ENCODE data around the gene CALN1. TPM values are rescaled to one million over a fixed set of nuclear protein-coding genes. Genes with fewer than 3 reads are reported as not detected.
A peak's percentile ranks its signal among the peaks of the same experiment; 100 is the strongest.

CALN1 gene
- total RNA-seq, 4 donors from 2014 or later, result under 0.01 to 0.33 (median 0.10) TPM; not detected in 1

- intact Hi-C loops (cut with DNase I), result no loop called here
- TF ChIP-seq CTCF (IDR thresholded peaks at IDR 0.05) (no peak), POLR2A (IDR thresholded peaks at IDR 0.05) (no peak)
- H3K4me1 ChIP-seq, result peaks cover 0 to 19% of the 10 kb centered on the region in 2 donors
- no peaks in the 10 kb centered on the region for H3K9me3 ChIP-seq
- no peak overlapping the region for H3K4me3 ChIP-seq (replicated peaks in 1 of 3)
- no peaks in the 10 kb centered on the region for H3K27me3 ChIP-seq
- H3K27ac ChIP-seq, result no peak overlapping the region
- WGBS, 2 donors, result 93 to 100% methylated on average over 1 of the region's 1 CpG
- H3K36me3 ChIP-seq, result no peaks in the 10 kb centered on the region
- no peak for DNase-seq
Observed at GRCh38 chr7:72283309-72283708, 128.8 kb downstream of the CALN1 start.

- Histone ChIP-seq H3K27ac (no peak overlapping the region), H3K4me3 (replicated peaks in 1 of 3) (no peak overlapping the region), H3K9me3 (no peaks in the 10 kb centered on the region), H3K4me1 (peaks cover 0 to 14% of the 10 kb centered on the region in 2 donors), H3K27me3 (no peaks in the 10 kb centered on the region), H3K36me3 (no peaks in the 10 kb centered on the region)
- no peak for DNase-seq
- TF ChIP-seq CTCF (IDR thresholded peaks at IDR 0.05) (no peak), POLR2A (IDR thresholded peaks at IDR 0.05) (no peak)
- intact Hi-C loops (cut with DNase I), result no loop called here
- WGBS, 2 donors, result 27 to 41% methylated on average over 2 of the region's 2 CpGs
Observed at GRCh38 chr7:72281308-72281707, 130.8 kb downstream of the CALN1 start.

DNA sequence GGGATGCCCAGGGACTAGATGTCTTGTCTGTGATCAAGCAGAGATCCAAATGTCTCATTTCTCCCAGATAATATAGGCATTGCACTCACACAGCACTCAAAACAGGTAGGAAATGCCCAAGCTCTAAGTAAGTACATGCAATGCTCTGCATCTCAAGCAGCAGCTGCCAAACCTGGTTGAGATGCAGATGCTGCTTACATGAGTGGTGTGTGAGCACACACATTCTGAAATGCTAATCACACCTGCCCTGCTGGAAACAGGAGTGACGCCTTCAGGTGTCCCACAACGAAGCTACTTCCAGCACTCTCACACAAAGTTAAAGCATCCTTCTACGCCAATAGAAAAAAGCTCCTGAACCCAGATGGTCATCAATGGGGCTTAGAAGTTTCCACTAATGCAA lies 132.9 kb downstream of the CALN1 start:
- Histone ChIP-seq H3K36me3 (no peaks in the 10 kb centered on the region), H3K9me3 (no peaks in the 10 kb centered on the region), H3K4me1 (peaks cover 0 to 18% of the 10 kb centered on the region in 2 donors), H3K27ac (no peak overlapping the region), H3K27me3 (no peaks in the 10 kb centered on the region), H3K4me3 (replicated peaks in 1 of 3) (no peak overlapping the region)
- intact Hi-C loops (cut with DNase I), result no loop called here
- no peak for TF ChIP-seq CTCF (IDR thresholded peaks at IDR 0.05)
- TF ChIP-seq POLR2A (IDR thresholded peaks at IDR 0.05), result no peak
- 84 to 91% methylated on average over 3 of the region's 3 CpGs for WGBS, 2 donors
- DNase-seq, result no peak

DNA sequence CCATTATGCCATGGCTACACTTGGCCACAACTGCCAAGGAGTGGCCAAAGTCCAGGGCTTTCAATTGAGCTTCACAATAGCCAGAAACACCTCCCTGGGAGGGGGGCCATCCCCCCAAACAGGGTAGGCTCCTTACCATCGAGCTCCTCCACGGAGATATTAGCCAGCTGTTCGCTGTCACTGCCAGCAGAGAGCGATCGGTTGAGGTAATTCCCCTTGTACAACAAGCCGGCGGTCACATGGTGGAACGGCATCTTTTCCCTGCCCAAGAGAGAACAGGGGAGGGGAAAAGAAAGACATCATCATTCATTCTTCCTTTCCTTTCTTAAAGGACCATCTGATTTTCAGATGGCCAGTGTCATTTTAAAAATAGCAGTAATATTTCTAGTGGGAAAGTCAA lies 133.6 kb downstream of the CALN1 start:
- intact Hi-C loops (cut with DNase I), result no loop called here
- H3K9me3 ChIP-seq, result no peaks in the 10 kb centered on the region
- peaks cover 0 to 18% of the 10 kb centered on the region in 2 donors for H3K4me1 ChIP-seq
- H3K27ac ChIP-seq, result no peak overlapping the region
- H3K4me3 ChIP-seq (replicated peaks in 1 of 3), result no peak overlapping the region
- H3K27me3 ChIP-seq, result no peaks in the 10 kb centered on the region
- H3K36me3 ChIP-seq, result no peaks in the 10 kb centered on the region
- no peak for TF ChIP-seq POLR2A (IDR thresholded peaks at IDR 0.05)
- no peak for TF ChIP-seq CTCF (IDR thresholded peaks at IDR 0.05)
- no peak for DNase-seq
- 81 to 86% methylated on average over 8 of the region's 8 CpGs for WGBS, 2 donors

GRCh38 chr7:72275382-72276070 lies 136.6 kb downstream of the CALN1 start:
- TF ChIP-seq CTCF (IDR thresholded peaks at IDR 0.05), result no peak
- TF ChIP-seq POLR2A (IDR thresholded peaks at IDR 0.05), result no peak
- H3K36me3 ChIP-seq, result no peaks in the 10 kb centered on the region
- no peak overlapping the region for H3K4me3 ChIP-seq (replicated peaks in 1 of 3)
- peak overlapping the region; percentile 10 to 49 (median 34) for H3K27ac ChIP-seq
- peak; percentile 94 to 95 for DNase-seq
- 28 to 39% methylated on average over 7 of the region's 7 CpGs for WGBS, 2 donors
- intact Hi-C loops (cut with DNase I), result no loop called here
- peaks cover 0 to 15% of the 10 kb centered on the region in 2 donors for H3K4me1 ChIP-seq
- H3K9me3 ChIP-seq, result no peaks in the 10 kb centered on the region
- no peaks in the 10 kb centered on the region for H3K27me3 ChIP-seq
